GM19468 (cell line): ENCODE data around the gene FIG4.
A peak's percentile ranks its signal among the peaks of the same experiment; 100 is the strongest.
"Not testable (repeated sequence)": the region's sequence is repeated elsewhere in the genome, so short reads cannot be mapped to it uniquely, and the experiment has no call there.

Experiments used
- ATAC-seq: cut with Tn5 transposase; IDR thresholded peaks from one replicate; pipeline ENCODE4 v1.9.1; 2021; ENCODE audit warnings: mild to moderate bottlenecking, moderate library complexity, moderate number of reproducible peaks; ENCODE audit not compliant: unreplicated experiment; ENCODE audit errors: extremely low read depth

FIG4 gene

DNA sequence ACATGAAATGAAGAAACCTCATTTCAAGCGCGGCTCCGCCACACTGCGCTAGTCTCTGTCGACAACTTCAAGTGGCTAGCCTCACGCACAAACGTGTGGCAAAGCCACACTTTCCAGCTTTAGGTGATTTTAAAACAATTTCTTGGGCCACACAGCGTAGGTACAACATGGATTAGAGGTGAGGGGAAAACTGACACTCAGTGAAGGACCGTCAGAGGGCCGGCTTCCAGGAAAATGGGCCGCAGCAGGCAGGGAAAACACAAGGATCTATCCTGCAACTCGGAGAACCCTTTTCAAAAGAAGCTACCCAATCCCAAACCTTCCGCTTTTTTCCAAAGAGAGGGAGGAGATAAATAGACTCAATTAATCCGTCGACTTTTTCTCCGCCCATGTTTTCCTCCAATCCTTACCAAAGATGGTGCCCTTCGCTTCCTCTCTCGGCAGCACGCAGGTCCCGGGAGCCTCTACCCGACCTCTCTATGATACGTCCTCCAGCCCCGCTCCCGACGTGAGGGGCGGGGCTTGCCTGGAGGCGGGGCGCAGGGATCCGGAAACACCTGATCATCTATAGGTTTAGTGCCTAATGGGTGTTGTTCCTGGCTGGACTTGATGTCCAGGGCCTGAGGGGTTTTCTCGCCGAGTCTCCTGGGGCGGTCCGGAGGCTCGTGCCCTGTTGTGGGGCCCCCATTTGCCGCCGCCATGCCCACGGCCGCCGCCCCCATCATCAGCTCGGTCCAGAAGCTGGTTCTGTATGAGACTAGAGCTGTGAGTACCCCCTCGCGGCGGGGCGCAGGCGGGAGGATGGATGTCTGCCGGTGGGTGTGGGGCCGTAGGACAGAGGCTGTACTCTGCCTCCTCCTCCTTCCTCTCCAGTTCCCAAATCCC lies at the start of gene FIG4, which contains the start of gene AK9:
Gene FIG4 (plus strand): TSS at position 560 of the 885 bp plus-strand sequence. CDS start 140 bp downstream, at position 700.
Gene AK9 (minus strand): TSS at position 466 of the 885 bp plus-strand sequence. CDS start 15,457 bp downstream, outside the sequence.
- ATAC-seq = peak; percentile 45

DNA sequence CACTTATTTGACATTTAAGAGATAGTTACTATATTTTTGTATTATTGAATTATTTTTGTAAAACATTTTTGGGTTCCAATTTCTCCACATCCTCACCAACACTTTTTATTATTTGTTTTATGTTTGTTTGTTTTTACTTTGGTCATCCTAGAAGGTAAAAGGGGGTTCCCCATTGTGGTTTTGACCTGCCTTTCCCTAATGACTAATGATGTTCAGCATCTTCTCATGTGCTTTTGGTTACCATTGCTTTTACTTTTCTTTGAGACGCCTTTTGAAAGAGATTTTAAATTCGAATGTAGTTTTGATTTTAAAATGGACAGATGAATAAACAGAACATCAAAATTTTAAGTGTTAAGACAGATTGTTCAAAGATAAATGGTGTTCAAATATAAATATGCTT lies 47.0 kb upstream of the FIG4 start:
- no peak for ATAC-seq

- ATAC-seq = no peak
Observed at GRCh38 chr6:109653264-109653663, 37.8 kb upstream of the FIG4 start.

DNA sequence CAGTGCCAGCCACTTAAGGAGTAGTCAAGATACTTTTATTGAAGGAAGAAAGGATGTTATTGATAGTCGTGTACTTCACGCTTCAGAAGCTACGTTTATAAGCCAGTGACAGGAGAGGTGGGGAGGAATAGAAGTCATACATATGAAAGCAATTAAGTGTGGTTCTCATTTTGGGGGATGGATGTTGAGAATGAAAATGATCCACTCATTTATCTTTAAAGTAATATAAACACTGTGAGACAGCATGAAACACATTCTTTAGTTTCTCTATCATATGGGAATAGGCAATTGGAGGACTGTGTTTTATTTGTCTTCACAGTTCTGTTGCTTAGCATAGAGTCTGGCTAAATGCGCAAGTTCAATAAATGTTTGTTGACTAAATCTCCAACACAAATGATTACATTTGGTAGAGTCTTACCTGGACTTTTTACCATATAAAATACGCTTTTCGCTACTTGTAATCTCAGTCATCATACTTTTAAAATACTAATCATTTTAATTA lies 35.3 kb upstream of the FIG4 start:
- no peak for ATAC-seq

GRCh38 chr6:109660526-109661320 lies 30.4 kb upstream of the FIG4 start:
- ATAC-seq = no peak

DNA sequence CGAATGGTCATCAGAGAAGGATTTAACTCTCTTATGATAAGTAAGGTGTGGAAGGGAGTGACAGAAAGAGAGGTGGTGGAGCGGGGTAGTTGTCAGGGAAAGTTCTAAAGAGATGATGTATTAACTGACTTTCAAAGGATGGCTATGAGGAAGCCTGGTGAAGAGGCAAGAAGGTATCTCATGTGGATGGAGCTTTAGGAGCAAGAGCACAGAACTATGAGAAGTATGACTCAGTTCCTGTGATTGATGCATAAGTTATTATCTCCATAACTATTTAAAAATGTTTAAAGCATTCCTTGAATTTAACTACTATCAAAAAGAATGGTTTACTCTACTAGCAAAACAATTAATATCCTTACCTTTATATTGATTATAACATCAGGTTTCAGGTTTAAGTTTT lies 28.9 kb upstream of the FIG4 start:
- ATAC-seq = no peak

DNA sequence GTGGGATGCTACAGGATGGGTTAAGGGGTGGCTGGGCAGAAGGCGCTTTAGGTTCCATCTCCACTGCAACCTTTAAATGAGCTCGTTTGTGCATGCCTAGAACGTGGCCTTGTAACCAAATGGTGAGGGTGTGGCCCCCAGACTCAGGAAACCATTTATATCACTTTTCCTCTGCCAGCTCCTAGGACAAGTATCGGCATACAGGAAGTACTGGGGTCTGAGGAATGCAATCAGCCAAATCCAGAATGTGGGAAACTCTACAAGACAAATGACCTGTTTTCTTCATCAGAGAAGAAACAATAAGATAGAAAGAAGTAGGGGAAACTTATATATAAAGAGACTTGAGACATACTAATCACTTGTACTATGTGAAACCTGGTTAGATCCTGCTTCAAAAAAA lies 21.3 kb upstream of the FIG4 start:
- ATAC-seq = no peak

DNA sequence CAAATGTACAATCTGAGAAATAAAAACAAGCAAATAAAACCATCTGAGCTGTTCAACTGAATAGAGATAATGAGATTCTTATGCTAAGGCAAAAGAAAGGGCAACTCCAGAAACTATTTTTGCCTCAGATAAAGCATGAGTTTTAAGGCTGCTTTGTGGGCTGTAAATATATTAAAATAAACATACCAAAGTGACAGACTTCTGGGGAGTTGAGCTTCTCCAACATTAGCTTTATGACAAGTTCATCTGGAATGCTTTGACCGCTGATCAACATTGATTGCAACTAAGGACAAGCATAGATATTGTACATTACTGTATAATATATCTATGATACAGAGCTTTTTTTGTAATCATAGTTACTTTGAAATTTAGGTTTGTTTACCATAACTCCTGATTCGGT lies 19.4 kb upstream of the FIG4 start:
- ATAC-seq = no peak

- no peak for ATAC-seq
Observed at GRCh38 chr6:109672175-109672574, 18.9 kb upstream of the FIG4 start.

GRCh38 chr6:109672839-109673238 lies 18.3 kb upstream of the FIG4 start:
- ATAC-seq = no peak

DNA sequence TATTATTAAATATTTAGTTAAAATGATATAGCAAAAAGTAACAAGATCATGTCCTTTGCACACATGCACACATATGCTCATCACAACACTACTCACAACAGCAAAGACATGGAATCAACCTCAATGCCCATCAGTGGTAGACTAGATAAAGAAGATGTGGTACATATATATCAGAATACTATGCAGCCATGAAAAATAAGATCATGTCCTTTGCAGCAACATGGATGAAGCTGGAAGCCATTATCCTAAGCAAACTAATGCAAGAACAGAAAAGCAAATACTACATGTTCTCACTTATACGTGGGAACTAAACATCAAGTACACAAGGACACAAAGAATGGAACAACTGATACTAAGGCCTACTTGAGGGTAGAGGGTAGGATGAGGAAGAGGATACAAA lies 14.4 kb upstream of the FIG4 start:
- no peak for ATAC-seq

DNA sequence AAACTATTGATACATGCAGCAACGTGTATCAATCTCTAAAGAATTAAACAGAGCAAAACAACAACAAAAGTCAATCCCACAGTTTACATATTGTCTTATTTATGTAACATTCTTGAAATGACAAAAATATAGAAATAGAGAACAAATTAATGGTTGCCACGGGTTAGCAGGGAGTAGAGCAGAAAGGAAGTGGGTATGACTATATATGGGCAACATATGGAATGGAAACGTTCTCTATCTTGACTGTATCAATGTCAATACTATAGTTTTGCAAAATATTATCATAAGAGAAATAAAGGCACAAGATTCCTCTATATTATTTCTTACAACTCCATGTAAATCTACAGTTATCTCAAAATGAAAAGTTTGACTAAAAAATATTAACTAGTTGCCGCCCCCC lies 12.9 kb upstream of the FIG4 start:
- ATAC-seq = no peak

DNA sequence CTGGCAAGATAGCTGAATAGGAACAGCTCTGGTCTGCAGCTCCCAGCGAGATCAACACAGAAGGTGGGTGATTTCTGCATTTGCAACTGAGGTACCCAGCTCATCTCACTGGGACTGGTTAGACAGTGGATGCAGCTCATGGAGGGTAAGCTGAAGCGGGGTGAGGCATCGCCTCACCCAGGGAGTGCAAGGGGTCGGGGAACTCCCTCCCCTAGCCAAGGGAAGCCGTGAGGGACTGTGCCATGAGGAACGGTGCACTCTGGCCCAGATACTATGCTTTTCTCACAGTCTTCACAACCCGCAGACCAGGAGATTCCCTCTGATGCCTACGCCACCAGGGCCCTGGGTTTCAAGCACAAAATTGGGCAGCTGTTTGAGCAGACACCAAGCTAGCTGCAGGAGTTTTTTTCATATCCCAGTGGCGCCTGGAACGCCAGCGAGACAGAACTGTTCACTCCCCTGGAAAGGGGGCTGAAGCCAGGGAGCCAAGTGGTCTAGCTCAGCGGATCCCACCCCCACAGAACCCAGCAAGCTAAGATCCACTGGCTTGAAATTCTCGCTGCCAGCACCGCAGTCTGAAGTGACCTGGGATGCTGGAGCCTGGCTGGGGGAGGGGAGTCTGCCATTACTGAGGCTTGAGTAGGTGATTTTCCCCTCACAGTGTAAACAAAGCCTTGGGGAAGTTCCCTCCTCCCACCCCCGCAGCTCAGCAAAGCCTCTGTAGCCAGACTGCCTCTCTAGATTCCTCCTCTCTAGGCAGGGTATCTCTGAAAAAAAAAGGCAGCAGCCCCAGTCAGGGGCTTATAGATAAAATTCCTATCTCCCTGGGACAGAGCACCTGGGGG lies 12.2 kb upstream of the FIG4 start:
- ATAC-seq = not testable (repeated sequence)

DNA sequence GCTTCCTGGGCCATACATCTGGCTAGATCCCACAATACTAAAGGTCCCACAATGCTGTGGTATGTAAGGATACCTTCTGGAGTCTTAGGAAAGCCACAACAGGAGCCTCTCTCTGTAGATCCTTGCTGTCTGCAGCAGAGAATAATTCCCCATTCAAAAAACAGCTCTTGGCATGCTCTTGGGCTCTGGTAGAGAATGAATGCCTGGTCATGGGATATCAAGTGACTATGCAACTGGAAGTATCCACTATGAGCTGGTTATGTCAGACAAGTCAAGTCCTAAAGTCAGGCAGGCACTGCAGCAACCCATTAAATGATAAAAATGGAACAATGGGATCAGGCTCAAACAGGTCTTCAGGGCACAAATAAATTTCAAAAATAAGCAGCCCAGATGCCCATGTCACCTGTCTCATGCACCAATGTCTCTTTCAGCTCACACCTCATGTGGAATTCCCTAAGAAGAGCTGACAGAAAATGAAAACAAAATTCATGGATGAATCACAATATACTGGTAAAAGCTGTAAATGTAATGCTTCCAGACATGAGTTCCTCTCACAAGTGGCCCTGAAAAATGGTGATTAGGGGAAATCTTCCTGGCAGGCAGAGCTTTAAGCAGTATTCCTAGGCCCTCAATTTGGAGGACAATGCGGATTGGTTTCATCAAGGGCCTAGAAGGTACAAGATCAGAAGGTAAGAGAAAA lies 4.4 kb upstream of the FIG4 start:
- no peak for ATAC-seq

- no peak for ATAC-seq
Observed at GRCh38 chr6:109687271-109687761, 3.8 kb upstream of the FIG4 start.

DNA sequence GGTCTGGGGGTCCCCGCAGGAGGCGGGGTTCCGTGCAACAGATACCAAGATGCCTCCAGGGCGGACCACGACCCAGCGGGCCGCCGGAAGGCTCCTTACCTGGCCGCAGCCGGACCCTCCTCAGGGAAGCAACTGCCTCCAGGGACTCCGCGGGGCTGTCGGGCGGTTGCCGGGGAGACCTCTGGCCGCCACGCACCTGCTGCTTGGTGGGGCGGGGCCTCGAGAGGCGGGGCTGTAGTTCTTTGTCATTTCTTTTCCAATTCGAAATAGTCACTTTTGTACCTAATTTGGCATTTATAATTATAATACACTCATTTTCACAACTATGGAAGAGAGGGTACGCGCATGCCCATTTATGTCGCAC lies 741 bp upstream of the FIG4 start:
- no peak for ATAC-seq

GRCh38 chr6:109693111-109693510 lies 2.0 kb downstream of the FIG4 start:
- ATAC-seq = peak; percentile 55

DNA sequence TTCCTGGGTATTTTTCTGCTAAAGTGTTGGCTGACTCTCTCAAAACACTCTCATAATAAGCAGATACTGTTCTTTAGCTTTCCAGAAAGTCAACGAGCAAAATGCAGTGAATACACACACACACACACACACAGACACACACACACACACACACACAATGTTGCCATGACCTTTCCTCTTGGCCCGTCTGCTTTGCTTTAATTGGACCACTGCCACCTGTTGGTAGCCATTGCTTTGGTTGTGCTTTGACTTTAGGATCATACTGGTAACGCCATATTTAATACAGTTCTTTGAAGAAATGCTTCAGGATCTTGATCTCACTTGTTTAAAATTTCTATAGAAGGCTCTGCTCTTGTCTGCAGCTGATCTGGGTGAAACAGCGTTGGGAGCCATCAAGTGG lies 4.4 kb downstream of the FIG4 start:
- no peak for ATAC-seq

GRCh38 chr6:109696355-109696754 lies 5.3 kb downstream of the FIG4 start:
- no peak for ATAC-seq
